ENCODE data around the gene HSPA9.

Gene HSPA9

DNA sequence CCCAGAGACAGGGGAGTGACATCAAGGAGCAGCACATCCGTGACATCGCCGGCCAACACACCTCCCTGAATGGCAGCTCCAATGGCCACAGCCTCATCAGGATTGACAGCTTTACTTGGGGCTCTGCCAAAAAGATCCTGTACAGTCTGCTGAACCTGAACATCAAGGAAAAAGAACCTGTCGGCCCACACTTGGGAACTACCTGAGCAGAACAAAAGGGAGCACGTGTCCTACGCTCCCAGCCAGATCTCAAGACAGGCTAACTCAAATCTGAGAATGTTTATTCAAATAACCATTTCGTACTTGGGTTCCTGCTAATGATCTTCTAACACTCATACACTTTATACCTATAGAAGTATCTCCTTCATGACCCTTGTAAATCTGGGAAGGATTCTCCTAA, 15.3 kb downstream of the HSPA9 start:
- no peak for DNase-seq

DNA sequence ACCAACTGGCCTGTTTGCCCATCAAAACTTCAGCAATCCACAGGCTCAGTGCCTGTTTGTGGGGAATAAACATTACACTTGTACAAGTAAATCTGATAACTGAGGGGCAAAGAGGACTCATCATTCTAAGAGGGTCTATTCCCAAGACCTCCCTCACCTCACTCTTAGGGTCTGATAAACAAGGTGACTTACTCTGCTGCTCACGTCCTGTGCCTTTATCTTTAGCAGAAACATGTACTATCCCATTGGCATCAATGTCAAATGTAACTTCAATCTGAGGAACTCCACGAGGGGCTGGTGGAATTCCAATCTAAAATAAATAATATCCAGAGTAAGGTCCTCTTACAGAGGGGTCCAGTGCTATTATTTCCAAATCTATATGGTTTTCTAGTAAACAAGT, 17.5 kb downstream of the HSPA9 start:
- DNase-seq: no peak

DNA sequence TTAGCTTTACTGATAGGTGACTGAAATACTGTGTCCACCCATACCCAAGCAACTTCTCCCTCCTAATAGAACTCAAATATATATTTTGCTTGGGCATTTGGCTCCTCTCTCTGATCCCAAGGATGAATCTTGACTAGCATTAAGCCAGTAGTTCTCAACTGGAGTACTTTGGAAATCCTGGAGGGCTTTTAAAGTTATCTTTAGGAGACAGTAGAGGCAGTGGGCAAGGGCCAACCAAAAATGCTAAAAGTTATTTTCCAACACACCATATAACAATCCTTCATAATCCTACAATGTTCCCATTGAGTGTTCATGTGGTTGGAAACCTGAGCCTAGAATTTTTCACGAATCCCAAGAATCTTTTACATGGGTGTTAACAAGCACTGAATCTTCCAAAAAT, 21.1 kb downstream of the HSPA9 start:
- DNase-seq: no peak

DNA sequence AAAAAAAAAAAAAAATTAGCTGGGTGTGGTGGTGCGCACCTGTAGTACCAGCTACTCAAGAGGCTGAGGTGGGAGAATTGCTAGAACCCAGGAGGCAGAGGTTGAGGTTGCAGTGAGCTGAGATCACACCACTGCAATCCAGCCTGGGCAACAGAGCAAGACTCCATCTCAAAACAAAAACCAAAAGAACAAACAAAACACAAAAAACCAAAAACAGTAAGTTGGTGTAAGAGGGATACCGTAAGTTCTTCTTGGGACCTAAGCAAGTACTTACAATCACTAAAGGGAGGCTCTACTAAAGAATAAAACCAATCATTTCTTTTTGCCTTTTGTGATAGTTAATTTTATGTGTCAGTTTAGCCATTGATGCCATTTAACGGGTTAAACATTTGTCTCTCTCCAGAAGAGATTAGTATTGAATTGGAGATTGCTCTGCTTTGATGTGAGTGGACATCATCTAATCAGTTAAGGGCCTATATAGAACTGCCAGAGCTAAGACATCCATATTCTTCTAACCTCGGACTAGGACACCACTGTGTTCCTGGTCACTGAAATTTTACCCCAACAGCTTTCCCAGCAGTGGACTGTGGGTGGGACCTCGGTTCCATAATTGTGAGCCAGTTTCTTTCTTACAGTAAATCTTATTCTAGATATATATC, 21.6 kb downstream of the HSPA9 start:
- DNase-seq: no peak

DNA sequence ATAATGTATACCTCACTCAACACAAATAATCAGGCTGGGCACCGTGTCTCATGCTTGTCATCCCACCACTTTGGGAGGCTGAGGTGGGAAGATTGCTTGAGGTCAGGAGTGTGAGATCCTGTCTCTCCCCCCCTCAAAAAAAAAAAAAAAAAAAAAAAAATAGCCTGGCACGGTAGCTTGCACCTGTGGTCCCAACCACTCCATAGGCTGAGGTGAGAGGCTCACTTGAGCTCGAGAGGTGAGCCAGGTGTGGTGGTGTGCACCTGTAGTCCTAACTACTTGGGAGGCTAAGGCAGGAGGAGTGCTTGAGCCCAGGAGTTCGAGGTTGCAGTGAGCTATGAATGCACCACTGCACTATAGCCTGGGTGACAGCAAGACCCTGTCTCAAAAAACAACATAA, 22.5 kb downstream of the HSPA9 start:
- DNase-seq: no peak

DNA sequence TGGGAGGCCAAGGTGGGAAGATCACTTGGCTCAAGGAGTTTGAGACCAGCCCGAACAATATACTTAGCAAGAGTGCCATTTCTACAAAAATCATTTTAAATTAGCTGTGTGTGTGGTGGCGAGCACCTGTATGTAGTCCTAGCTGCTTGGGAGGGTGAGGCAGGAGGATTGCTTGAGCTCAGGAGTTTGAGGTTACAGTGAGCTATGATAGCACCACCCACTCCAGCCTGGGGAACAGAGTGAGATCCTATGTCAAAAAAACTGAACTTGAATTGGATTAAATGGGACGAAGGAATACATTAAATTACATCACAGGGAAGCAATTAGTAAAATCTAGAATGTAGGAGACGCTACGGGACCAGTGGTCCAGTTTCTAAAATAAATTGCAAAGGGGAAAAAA, 25.8 kb downstream of the HSPA9 start:
- DNase-seq: no peak

DNA sequence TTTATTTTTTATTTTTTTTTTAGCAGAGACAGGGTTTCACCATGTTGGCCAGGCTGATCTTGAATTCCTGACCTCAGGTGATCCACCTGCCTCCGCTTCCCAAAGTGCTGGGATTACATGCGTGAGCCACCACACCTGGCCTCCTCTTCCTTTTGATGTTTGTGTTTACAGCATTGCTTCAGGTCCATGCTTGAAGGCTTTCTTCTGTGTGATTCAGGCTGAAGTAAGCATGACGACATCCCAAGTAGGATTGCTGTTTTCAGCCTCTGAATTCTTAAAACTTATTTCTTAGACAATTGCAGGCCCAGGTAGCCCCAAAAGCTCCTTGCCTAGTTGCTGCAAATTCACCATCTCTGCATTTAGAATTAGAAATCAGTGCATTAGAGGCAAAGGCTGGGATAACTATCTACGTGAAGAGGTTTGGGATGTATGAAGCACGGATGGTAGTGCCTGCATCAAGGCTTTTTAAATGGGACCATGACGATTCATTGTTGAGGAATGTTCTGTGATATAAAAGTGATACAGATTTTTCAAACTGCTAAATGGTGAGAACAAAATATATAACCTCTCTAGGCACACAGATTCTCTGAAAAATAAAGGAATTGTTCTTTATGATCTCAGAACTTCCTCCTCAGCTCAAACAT, 29.2 kb downstream of the HSPA9 start:
- no peak for DNase-seq

DNA sequence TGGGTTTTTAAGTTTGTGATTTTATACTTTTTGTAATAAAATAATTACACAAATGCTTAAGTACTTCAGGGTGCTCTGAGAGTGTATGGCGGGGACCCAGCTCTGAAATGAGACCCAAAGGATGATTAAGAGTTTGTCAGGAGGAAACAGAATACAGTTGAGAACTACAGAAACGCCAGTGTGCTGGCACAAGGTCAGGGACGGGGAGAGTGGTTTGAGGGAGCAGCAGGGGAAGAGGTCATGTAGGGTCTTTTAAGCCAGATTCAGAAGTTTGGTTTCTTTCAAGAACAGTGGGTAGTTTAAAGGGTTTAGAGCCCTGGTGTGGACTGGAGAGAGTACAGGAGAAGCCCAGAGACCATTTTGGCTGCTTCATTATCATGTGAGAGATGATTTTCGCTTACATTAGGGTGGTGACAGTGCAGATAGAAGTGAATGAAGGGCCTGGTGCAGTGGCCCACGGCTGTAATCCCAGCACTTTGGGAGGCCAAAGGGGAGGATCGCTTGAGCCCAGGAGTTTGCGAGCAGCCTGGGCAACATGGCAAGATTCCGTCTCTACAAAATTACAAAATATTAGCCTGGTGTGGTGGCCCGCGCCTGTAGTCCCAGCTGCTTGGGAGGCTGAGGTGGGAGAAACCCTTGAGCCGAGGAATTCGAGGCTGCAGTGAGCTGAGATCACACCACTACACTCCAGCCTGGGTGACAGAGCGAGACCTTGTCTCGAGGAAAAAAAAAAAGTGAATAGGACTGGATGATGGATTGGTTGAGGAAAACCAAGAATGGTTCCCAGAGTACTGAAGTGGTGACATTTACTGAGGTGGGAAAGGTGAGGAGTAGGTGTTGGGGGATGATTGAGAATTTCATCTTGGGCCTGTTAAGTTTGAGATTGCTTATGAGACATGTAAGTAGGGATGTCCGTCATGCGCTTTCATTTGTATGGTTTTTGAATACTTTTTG, 30.7 kb downstream of the HSPA9 start:
- DNase-seq: no peak

DNA sequence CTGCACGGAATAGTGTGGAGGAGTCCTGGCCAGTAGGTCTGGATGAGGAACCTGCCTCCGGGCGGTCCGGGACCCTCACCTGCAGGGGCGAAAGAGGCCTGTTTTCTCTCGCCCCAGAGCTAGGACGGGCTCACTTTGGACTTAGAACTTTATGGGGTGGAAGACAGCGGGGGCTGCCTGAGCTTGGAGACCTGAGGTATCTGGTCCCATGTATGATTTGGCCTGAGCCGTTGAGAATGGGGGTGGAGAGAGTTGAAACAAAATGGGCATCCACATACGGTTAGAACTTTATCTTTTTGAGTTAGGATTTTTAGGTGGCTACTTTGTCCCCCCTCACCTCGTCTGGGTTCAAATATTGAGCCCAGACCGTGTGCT, 31.5 kb downstream of the HSPA9 start:
- DNase-seq: no peak

DNA sequence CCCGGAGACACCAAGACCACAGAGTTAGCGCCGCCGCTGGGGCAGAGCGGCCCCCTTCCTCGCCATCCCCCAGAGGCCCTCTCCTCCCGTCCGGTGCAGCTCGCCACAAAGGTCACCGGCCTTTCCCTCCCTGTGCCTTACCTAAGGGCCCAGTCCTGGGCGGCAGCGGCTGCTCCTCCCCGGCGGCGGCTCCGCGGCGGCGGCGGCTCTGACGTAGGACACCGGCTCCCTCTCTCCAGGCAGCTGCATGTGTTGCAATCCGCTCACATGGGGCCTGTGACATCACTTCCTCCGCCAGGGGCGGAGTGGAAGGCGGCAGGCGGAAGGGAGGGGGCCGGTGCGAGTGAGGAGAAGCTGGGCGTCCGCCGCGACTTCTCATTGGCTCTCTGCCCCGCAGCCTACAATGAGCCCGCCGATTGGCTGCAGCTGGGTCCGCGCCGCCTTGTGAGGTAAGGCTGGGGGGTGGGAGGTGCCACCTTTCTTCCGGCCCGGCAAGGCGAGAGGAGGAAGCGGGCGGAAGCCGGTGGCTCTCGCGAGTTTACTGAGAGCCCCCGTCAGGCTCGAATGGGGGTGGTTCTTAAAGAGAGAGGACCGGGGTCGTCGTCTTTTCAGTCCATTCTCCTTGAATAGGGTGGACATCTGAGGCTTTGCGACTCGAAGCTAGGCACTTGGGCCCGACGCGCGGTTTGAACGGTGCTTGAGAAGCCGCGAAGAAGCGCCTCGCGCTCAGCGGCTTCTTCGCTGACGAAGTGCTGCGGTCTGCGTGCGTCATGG, 32.1 kb downstream of the HSPA9 start, which contains the start of gene ETF1:
ETF1 (minus strand) TSS at position 281 of the 774 bp plus-strand sequence. CDS start 318 bp downstream, outside the sequence.
- DNase-seq: peak; percentile 100

DNA sequence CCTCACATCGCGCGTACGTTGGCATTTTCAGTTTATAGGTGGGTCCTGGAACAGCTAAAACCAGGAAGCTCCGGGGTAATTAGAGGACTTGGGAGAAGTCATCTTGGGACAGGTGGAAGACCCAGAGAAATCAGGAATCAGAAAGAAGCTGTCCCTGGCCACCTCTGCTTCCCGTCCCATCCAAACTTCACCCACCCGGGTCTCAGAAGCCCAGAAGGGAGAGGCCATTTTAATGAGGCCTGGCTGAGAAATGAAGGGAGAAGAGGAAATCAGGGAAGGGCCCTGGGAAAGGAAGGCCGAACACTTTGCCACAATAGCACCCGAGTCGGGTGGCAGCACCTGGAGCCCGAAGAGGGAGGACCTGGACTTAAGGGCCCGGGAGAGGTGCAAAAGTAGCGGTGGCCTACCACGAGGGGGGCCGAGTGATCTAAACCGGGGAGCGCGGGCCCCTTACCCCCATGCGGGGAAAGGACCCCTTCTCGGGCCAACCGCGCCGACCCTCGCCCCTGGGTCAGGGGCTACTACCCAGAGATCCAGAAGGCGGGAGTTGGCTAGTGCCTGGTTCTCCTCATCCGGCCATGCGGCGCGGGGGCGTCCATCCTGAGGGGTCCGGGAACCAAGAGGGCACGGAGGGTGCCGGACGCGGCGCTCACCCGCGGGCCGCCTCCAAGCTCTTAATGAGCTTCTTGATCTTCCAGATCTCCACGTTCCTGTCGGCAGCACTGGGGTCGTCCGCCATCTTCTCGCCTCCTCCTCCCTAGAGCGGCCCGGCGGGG, 32.8 kb downstream of the HSPA9 start:
- DNase-seq: no peak

DNA sequence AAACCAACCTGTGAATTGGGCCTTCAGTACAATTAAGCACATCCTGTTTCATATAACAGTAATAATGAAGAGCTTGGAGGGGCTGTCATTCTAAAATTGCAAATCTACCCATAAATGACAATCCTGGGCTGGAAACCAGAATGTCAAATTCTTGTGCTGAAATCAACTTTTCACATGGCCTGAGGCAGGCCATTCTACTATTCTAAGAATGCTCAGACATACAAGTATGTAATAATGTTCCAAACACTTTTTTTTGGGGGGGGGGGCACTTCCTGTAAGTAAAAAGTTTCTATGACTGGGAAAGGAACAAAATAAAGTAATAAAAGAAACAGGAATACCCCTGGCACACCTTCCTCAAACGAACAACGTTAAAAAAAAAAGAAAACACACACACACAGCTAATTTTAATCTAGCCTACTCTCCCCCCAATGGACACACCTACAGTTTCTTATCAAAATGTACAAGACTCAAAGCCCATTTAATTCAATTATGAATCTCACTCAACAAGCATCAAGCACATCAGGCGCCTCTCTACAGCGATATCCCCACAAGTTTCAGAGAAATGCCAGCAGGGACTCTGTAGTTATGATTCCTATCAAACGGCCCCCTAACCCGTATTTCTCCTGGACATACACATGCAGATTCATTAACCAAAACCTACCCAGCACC, 33.6 kb downstream of the HSPA9 start:
- DNase-seq: no peak

DNA sequence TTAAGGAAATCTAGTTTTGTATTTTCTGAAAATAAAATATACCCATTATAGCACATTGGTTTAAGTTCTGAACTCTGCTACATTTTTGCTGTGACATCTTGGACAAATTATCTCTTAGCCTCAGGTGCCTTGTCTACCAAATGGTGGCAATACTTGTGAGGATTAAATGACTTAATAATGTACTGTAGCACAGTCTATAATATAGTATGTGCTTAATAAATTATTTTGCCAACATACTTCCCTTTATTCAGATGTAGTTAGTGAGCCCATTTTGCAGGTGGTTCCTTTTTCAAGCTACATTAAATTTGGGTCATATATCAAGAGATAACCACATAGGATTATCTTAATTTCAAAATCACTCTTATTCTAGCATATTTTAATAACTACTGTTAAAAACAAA, 35.4 kb downstream of the HSPA9 start:
- no peak for DNase-seq

DNA sequence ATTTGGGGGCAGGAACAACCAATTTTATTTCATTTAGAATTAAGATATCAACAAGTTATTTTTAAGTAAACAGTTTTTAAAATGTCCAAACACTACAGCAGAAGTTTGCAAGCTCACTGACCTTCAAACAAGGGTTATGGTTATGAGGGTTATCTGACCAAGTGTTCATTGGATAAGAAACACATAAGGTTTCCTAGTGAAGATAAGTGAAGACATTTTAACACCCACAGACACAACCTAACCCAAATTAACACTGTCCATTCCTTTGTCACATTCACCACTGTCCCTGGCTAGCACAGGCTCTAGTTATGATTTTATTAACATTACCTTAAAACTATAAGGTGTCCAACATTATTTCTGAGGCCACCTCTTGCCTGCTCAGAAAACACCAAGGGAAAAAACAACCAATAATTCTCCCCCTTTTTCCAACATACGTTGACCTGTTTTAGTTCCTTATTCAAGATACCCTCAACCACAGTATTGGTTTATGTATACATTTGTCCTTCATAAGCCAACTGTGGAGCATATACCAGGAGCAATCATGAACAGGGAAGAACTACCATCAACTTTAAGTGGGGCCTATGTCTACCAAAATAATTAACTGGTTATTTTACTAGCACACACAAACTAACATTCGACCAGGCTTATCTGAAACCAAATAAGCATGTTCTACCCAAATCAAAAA, 36.1 kb downstream of the HSPA9 start:
- no peak for DNase-seq

DNA sequence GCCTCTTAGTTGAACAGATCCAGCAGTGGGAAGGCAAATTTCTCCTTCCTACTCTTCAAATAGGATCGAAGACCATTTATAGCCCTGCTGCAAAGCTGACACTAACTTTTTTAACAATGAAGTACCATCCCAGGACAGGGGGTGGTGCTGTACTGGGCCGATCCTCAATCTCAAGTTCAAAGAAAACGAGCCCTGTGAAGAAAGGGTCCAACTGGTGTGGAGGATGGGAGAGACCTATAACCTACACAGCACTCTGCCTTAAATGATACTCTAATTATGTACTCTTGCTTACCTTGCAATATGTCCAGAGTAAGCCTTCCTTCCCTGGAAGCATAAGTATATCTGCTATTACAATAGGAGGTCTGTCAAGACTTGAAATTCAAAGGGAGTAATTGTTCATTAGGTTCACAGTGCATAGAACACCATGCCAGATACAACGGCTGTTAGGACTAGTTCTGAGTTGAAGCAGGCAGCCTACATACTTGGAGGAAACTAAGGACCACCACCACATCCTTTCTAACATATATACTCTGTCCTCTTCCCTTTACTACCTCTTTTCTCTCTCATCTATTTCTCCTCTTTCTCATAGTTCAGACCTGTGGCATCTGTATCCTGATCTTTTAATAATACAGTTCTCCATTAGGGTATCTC, 38.4 kb downstream of the HSPA9 start:
- peak; percentile 34 for DNase-seq

DNA sequence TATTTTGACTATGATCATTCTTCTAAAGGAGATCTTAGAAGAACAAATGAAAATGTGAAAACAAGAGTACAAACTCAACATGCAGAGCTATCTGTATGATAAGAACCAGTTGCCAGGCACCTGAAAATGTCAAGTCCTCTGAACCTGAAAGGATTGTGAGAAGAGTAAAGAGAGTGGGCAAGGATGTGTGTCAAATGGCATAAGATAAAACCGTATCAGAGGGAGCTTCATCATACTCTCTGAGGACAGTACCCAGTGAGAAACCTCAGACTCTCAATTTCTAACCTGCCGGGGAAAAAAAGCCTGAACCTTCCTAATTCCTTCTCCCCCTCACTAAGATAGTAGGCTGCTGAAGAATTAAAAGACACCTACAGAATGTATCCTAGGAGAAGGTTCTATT, 39.0 kb downstream of the HSPA9 start:
- DNase-seq: no peak

DNA sequence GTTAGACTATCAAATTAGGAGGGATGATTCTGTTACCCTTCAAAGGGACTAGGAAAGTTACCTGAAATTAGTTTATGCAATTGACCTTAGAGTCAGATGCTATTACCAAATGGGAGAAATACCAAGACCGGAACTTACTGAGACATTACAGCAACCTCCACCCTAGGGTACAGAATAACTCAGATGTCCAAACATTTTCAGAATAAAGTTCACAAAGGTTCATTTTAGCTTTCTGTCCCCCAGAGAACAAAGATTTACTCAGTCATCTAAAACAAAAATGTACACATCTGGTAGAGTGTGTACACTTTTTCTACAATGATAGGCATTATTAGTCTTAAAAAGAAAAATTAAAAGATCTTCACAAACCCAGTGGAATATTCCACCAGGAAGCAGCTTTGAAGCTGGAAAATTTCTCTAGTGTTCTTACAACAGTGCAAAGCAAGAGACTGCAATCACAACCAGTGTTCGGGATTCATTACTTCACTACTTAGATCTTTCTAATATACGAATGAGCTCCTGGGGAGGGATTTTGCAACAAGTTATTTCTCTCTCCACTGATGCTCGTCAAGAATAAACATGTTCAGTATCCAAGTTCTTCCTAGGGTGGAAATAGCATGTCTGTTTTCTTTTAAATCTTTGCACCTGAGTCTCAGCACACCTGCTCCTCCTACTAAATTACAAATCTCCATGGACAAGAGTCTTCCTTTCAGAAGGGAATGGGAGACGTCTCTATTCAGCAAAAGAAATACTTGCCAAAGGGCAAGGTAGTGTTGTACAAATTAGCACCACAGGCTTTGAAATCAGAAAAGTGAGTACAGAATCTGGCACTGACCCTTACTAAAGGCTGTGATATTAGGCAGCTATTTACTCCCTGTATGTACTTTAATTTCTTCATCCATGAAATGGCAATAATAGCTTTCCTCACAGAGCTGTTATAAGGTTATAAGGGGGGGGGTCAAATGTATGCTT, 40.9 kb downstream of the HSPA9 start:
- DNase-seq: no peak

DNA sequence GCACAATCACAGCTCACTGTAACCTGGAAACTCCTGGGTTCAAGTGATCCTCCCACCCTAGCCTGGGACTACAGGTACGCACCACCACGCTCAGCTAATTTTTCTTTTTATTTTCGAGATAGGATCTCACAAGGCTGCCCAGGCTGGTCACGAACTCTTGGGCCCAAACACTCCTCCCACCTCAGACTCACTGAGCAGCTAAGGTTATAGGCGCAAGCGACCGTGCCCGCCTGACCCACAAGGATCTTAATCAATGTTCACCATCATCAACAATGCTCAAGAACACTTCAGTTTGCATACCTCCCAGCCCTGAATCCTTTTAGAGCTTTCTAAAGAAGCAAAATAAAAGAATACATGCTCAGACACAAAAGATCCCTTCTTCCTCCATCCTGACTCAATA, 45.4 kb downstream of the HSPA9 start:
- no peak for DNase-seq

Data from activated CD4-positive, alpha-beta T cell treated with anti-CD3 and anti-CD28 coated beads for 48 hours (primary cell).